Astrocyte of the hippocampus (primary cell): ENCODE results near the gene DEFB112.
A peak's percentile ranks its signal among the peaks of the same experiment; 100 is the strongest.

Source experiments
- DNase-seq: peaks from one replicate; pipeline ENCODE4 v3.0.0; 2011; ENCODE audit warnings: low read depth, low spot score

The DEFB112 gene

GRCh38 chr6:50049829-50050228, at the start of gene DEFB112:
DEFB112 (minus strand) TSS chr6:50049929; CDS start chr6:50049869, 60 bp downstream.
- no peak for DNase-seq

GRCh38 chr6:50098641-50098993, 48.9 kb upstream of the DEFB112 start:
- DNase-seq: no peak

- no peak for DNase-seq
Measured at GRCh38 chr6:50097966-50098640, 48.4 kb upstream of the DEFB112 start.

- no peak for DNase-seq
Measured at GRCh38 chr6:50096296-50096695, 46.6 kb upstream of the DEFB112 start.

- no peak for DNase-seq
Measured at GRCh38 chr6:50093938-50094272, 44.2 kb upstream of the DEFB112 start.

GRCh38 chr6:50093116-50093937, 43.6 kb upstream of the DEFB112 start:
- no peak for DNase-seq

GRCh38 chr6:50091641-50092040, 41.9 kb upstream of the DEFB112 start:
- no peak for DNase-seq

- no peak for DNase-seq
Measured at GRCh38 chr6:50089911-50090310, 40.2 kb upstream of the DEFB112 start.

- DNase-seq: peak; percentile 49
Measured at GRCh38 chr6:50087231-50087954, 37.7 kb upstream of the DEFB112 start.

- DNase-seq: no peak
Measured at GRCh38 chr6:50077385-50077784, 27.7 kb upstream of the DEFB112 start.

- DNase-seq: no peak
Measured at GRCh38 chr6:50076431-50076830, 26.7 kb upstream of the DEFB112 start.

GRCh38 chr6:50071921-50072320, 22.2 kb upstream of the DEFB112 start:
- no peak for DNase-seq

- no peak for DNase-seq
Measured at GRCh38 chr6:50070101-50070500, 20.4 kb upstream of the DEFB112 start.

GRCh38 chr6:50062051-50062450, 12.3 kb upstream of the DEFB112 start:
- DNase-seq: no peak

- no peak for DNase-seq
Measured at GRCh38 chr6:50056242-50056641, 6.5 kb upstream of the DEFB112 start.

- DNase-seq: no peak
Measured at GRCh38 chr6:50047026-50047425, 2.7 kb downstream of the DEFB112 start.

GRCh38 chr6:50030777-50031562, 18.8 kb downstream of the DEFB112 start:
- DNase-seq: no peak

- no peak for DNase-seq
Measured at GRCh38 chr6:50030350-50030749, 19.4 kb downstream of the DEFB112 start.

- no peak for DNase-seq
Measured at GRCh38 chr6:50025258-50025657, 24.5 kb downstream of the DEFB112 start.

GRCh38 chr6:50021894-50022293, 27.8 kb downstream of the DEFB112 start, which contains the start of gene DEFB110:
DEFB110 (minus strand) TSS chr6:50021994; CDS start chr6:50021935, 59 bp downstream.
- no peak for DNase-seq

GRCh38 chr6:50007819-50008218, 41.9 kb downstream of the DEFB112 start:
- DNase-seq: peak; percentile 20

- no peak for DNase-seq
Measured at GRCh38 chr6:50003139-50003538, 46.6 kb downstream of the DEFB112 start.
